ENCODE results near the gene SSTR1. TPM values are rescaled to one million over a fixed set of nuclear protein-coding genes. Genes with fewer than 3 reads are reported as not detected.

The SSTR1 gene, protein sequence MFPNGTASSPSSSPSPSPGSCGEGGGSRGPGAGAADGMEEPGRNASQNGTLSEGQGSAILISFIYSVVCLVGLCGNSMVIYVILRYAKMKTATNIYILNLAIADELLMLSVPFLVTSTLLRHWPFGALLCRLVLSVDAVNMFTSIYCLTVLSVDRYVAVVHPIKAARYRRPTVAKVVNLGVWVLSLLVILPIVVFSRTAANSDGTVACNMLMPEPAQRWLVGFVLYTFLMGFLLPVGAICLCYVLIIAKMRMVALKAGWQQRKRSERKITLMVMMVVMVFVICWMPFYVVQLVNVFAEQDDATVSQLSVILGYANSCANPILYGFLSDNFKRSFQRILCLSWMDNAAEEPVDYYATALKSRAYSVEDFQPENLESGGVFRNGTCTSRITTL
- 1 to 10 TPM; 1.2 to 2.7 (median 1.7) TPM for total RNA-seq

DNA sequence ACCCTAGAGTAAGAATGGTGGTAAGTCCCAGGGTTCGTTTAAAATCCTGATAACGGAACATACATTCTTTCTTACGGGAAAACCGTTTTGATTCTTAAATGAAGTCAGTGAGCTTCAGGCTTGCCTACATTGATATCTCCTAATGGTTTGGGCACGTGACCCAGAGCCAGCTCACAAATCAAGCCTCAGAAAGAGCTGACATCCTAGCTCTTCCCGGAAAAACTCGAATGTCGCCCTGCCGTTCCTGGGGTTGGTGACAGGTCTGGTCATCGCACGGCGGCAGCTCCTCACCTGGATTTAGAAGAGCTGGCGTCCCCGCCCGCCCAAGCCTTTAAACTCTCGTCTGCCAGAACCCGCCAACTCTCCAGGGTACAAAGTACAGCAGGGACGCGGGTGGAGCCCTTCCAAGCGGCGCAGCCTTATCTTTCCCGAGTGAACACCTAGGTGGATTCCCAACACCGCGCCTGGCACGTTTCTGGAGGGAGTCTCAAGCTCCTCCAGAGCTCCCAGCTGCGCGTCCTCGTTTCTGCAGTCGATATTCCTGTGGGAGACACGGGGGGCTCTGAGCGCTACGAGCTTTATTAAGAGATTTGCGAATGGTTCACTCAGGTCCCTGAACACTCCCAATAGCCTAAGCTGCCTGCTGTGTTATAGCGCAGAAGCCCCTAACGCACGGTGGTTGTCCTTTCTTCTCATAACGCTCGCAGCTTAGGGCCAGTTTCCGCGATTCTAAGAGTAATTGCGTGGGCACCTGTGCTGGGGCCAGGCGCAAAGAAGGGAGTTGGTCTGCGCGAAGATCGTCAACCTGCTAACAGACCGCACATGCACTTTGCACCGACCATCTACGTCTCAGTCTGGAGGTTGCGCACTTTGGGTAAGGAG lies at the start of gene SSTR1:
Gene SSTR1, plus strand, starts transcription at position 169 of the 882 bp plus-strand sequence. CDS start 1,486 bp downstream, outside the sequence.
- H3K36me3 ChIP-seq = no peaks in the 10 kb centered on the region
- peak within 1 kb of the TSS; percentile 4 to 8 for H3K4me3 ChIP-seq
- H3K27me3 ChIP-seq = no peaks in the 10 kb centered on the region
- no peaks in the 10 kb centered on the region for H3K9me3 ChIP-seq
- intact Hi-C loops (cut with DNase I; ENCODE audit: low total_unique reads) = no loop called here
- no peak within 1 kb of the TSS for H3K27ac ChIP-seq
- TF ChIP-seq, protein P1, sequence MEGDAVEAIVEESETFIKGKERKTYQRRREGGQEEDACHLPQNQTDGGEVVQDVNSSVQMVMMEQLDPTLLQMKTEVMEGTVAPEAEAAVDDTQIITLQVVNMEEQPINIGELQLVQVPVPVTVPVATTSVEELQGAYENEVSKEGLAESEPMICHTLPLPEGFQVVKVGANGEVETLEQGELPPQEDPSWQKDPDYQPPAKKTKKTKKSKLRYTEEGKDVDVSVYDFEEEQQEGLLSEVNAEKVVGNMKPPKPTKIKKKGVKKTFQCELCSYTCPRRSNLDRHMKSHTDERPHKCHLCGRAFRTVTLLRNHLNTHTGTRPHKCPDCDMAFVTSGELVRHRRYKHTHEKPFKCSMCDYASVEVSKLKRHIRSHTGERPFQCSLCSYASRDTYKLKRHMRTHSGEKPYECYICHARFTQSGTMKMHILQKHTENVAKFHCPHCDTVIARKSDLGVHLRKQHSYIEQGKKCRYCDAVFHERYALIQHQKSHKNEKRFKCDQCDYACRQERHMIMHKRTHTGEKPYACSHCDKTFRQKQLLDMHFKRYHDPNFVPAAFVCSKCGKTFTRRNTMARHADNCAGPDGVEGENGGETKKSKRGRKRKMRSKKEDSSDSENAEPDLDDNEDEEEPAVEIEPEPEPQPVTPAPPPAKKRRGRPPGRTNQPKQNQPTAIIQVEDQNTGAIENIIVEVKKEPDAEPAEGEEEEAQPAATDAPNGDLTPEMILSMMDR (IDR thresholded peaks at IDR 0.05) = no peak
- no peak for DNase-seq
- peaks cover 0 to 17% of the 10 kb centered on the region in 2 donors for H3K4me1 ChIP-seq

DNA sequence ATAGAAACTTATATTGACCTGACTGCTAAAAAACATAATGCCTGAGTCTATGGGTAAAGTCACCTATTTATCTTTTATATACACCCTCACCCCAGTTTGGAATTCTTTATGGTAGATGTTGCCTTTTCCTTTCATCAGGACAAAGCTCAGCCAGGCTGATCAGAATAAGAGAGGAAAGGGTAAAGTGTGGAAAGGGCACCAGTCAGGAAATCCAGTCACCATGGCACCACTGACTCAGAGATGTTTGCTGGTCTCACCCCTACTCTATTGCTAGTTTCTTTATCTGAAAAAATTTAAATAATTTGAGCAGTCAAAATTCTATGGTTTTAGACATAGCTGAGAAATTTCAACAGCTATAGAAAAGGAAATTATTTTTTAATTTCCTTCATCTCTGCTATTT lies 49.2 kb upstream of the SSTR1 start:
- H3K4me3 ChIP-seq = no peak overlapping the region
- intact Hi-C loops (cut with DNase I; ENCODE audit: low total_unique reads) = no loop called here
- H3K4me1 ChIP-seq = no peaks in the 10 kb centered on the region
- no peak for TF ChIP-seq POLR2A (IDR thresholded peaks at IDR 0.05)
- TF ChIP-seq, protein P1 (IDR thresholded peaks at IDR 0.05) = no peak
- no peaks in the 10 kb centered on the region for H3K36me3 ChIP-seq
- H3K9me3 ChIP-seq = no peaks in the 10 kb centered on the region
- no peak overlapping the region for H3K27ac ChIP-seq
- peaks cover 0 to 7% of the 10 kb centered on the region in 2 donors for H3K27me3 ChIP-seq
- no peak for DNase-seq

DNA sequence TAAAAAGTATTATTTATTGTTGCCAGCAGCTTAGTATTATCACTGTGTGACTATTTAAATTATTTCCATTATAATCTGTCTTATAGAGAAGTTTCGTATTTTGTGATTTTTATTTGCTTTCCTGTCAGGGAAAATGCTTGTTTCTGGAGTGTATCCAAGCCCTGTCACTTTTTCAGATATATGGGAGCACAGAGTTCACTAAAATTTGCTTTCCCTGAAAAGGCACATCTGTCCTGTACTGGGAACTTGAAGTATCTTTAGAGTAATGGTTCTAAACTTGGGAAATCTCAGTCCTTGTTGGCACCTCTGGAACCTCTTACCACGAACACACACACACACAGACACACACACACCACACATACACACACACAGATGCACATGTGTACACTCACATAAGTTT lies 39.3 kb upstream of the SSTR1 start:
- Histone ChIP-seq H3K27ac (no peak overlapping the region), H3K4me1 (no peaks in the 10 kb centered on the region), H3K9me3 (no peaks in the 10 kb centered on the region), H3K36me3 (no peaks in the 10 kb centered on the region), H3K27me3 (no peaks in the 10 kb centered on the region), H3K4me3 (no peak overlapping the region)
- DNase-seq = no peak
- no peak for TF ChIP-seq POLR2A (IDR thresholded peaks at IDR 0.05)
- TF ChIP-seq, protein P1 (IDR thresholded peaks at IDR 0.05) = no peak
- intact Hi-C loops (cut with DNase I; ENCODE audit: low total_unique reads) = no loop called here

DNA sequence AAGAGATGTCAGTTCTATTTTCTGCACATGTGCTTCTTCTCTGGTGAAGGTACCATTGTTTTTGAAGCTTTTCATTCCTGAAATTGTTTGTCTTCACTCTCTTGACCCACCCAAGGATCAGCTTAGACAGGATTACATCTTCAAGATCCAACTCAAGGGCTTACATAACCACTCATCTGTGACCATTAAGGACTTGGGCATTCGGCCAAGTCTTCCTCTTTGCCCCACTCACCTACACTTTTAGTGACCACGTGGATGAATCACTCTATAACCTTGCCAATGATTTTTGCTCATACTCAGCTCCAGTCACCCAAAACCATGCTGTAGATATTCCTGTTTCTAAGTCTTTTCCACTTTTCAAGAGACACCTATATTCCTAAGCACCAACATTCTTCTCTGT lies 36.5 kb upstream of the SSTR1 start:
- Histone ChIP-seq H3K27ac (no peak overlapping the region), H3K4me1 (no peaks in the 10 kb centered on the region), H3K27me3 (no peaks in the 10 kb centered on the region), H3K9me3 (no peaks in the 10 kb centered on the region), H3K36me3 (no peaks in the 10 kb centered on the region), H3K4me3 (no peak overlapping the region)
- TF ChIP-seq, protein P1 (IDR thresholded peaks at IDR 0.05) = no peak
- TF ChIP-seq POLR2A (IDR thresholded peaks at IDR 0.05) = no peak
- DNase-seq = no peak
- intact Hi-C loops (cut with DNase I; ENCODE audit: low total_unique reads) = no loop called here

DNA sequence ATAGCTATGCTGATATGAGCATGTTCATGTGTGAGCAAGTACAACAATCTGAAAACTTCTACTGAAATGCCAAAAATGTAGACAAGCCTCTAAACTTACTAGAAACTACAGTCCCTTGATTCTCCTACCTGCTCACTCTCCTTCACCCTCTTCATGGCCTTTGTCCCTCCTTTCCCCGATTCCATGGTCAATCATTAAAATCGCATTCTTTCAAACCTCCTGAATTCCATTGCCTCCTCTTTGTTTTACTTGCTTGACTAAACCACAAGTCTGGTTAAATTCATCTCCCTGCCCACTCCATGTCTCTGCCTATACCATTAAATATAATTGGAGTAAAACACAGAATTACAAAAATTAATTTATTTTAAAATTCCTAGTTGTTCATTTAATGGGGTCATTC lies 33.0 kb upstream of the SSTR1 start:
- H3K27ac ChIP-seq = no peak overlapping the region
- TF ChIP-seq, protein P1 (IDR thresholded peaks at IDR 0.05) = no peak
- H3K36me3 ChIP-seq = no peaks in the 10 kb centered on the region
- intact Hi-C loops (cut with DNase I; ENCODE audit: low total_unique reads) = no loop called here
- no peaks in the 10 kb centered on the region for H3K4me1 ChIP-seq
- H3K4me3 ChIP-seq = no peak overlapping the region
- DNase-seq = no peak
- no peaks in the 10 kb centered on the region for H3K9me3 ChIP-seq
- no peaks in the 10 kb centered on the region for H3K27me3 ChIP-seq

Data from uterus (tissue), 4 donors.